NCI-H1694 (cell line): ENCODE data around the gene ARPC1A.
"Not testable (repeated sequence)": the region's sequence is repeated elsewhere in the genome, so short reads cannot be mapped to it uniquely, and the experiment has no call there.

ENCODE experiments used
- DNase-seq: peaks from one replicate; lab custom pipeline; 2025; lab: John Stamatoyannopoulos, UW

Gene ARPC1A

DNA sequence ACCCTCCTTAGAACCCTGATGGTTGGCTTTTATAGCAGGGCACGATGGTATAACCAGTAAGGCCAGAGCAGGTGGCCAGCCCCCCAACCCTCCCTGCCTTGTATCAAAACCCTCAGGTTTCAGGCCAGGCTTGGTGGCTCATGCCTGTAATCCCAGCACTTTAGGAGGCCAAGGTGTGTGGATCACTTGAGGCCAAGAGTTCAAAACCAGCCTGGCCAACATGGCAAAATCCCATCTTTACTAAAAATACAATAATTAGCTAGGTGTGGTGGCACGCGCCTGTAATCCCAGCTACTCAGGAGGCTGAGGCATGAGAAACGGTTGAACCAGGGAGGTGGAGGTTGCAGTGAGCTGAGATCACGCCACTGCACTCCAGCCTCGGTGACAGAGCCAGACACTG is 3.0 kb upstream of the ARPC1A start:
- not testable (repeated sequence) for DNase-seq

DNA sequence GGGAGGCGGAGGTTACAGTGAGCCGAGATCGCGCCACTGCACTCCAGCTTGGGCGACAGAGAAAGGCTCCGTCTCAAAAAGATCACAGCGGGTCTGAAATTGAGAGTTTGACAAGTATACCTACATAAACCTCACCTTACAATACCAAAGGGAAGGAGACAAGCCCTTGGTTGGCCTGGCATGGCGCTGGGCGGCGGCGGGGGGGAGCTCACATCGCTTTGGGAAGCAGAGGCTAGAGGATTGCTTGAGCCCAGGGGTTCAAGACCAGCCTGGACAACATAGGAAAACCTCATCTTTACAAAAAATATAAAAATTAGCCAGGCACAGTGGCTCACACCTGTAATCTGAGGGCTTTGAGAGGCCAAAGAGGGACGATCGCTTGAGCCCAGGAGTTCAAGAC is 1.1 kb upstream of the ARPC1A start:
- DNase-seq = no peak

- no peak for DNase-seq
Measured at GRCh38 chr7:99325001-99325493, 651 bp upstream of the ARPC1A start.

- DNase-seq = no peak
Measured at GRCh38 chr7:99326408-99326782, 697 bp downstream of the ARPC1A start.

- not testable (repeated sequence) for DNase-seq
Measured at GRCh38 chr7:99330314-99330961, 4.7 kb downstream of the ARPC1A start.

GRCh38 chr7:99331002-99331401 is 5.3 kb downstream of the ARPC1A start:
- no peak for DNase-seq

- DNase-seq = no peak
Measured at GRCh38 chr7:99339595-99339994, 13.9 kb downstream of the ARPC1A start.

DNA sequence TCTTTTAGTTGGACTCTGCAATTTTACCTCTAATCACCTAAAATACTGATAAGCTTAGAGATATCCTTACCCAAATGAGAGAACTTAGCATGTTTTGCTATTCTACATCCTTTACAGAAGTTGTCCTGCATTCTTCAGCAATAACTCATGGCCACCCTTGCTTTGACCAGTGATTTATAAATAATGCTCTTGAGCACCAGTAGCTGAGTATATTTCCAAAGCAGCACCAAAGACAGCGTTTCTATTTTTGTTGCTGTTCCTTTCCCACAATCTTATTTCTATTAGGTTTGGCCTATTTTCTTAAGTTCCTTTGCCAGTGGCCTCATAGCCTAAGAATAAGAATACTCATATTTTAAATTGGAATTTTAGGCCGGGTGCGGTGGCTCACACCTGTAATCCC is 15.0 kb downstream of the ARPC1A start:
- DNase-seq = no peak

DNA sequence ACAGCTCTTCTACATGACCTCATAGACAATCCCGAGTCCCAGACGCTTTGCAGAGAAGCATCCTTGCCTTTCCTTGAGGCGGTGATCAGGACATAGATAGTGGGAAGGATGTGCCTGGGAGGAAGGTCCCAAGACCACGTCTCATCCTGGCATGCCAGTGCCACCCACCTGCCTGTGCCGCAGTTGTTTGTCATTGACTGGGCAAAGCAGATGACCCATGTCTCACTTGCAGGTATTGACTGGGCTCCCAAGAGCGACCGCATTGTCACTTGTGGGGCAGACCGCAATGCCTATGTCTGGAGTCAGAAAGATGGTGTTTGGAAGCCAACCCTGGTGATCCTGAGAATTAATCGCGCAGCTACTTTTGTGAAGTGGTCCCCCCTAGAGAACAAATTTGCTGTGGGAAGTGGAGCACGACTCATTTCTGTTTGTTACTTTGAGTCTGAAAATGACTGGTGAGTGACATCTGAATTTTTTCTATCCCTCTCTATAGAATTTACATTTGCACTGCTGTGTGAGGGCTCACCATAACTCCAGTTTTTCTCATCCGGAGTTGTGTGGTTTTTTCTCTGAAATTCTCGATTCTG is 18.5 kb downstream of the ARPC1A start:
- no peak for DNase-seq

GRCh38 chr7:99350641-99351040 is 24.9 kb downstream of the ARPC1A start:
- DNase-seq = not testable (repeated sequence)

DNA sequence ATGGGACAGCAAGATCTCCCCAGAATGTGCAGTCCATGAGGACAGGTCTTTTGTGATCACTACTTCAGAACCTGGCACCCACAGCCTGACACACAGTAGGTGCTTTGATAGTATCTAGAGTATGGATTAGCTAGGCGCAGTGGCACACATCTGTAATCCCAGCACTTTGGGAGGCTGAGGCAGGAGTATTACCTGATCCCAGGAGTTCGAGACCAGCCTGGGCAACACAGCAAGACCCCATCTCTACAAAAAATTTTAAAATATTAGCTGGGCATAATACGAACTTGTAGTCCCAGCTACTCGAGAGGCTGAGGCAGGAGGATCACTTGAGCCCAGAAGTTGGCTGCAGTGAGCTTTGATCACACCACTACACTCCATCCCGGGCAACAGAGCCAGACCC is 26.5 kb downstream of the ARPC1A start:
- no peak for DNase-seq

- DNase-seq = no peak
Measured at GRCh38 chr7:99355098-99355497, 29.4 kb downstream of the ARPC1A start.

DNA sequence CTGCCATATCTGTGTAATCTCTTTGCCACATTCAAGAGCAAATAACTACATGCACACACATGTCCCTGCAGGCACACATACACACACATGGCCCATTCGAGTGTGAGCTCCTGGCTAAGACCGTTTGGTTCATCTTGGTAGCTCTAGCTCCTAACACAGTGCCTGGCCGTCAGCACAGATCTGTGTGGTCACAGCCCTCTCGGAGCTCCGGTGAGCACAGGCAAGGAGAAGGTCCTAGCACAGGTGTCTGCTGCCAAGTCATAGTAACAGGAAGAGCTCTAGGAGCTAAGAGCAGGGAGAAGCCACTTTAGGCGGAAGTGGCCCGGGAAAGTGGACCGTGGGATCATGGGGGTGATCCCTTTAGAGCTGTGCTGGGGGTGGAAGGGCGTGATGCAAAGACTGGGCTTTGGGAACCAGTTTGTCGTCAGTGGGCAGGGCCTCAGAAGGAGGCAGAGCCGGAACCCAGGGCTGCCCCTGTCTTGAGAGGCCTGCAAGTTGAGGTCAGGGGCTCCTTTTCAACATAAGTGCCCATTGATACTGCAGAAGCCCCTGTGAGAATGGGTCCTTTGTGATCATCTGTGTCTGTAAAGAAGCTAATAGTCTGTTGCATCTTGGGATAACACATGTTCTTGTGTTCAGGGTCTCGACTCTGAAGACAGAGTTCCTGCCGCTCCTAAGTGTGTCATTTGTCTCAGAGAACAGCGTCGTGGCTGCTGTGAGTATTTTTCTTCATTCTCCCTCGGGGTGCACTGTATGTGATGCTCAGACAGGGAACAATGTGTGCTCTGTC is 32.2 kb downstream of the ARPC1A start:
- DNase-seq = no peak

- not testable (repeated sequence) for DNase-seq
Measured at GRCh38 chr7:99358521-99358920, 32.8 kb downstream of the ARPC1A start.

GRCh38 chr7:99359465-99360154 is 33.9 kb downstream of the ARPC1A start:
- DNase-seq = no peak

GRCh38 chr7:99362801-99363200 is 37.1 kb downstream of the ARPC1A start:
- DNase-seq = no peak

- no peak for DNase-seq
Measured at GRCh38 chr7:99363286-99363685, 37.6 kb downstream of the ARPC1A start.

DNA sequence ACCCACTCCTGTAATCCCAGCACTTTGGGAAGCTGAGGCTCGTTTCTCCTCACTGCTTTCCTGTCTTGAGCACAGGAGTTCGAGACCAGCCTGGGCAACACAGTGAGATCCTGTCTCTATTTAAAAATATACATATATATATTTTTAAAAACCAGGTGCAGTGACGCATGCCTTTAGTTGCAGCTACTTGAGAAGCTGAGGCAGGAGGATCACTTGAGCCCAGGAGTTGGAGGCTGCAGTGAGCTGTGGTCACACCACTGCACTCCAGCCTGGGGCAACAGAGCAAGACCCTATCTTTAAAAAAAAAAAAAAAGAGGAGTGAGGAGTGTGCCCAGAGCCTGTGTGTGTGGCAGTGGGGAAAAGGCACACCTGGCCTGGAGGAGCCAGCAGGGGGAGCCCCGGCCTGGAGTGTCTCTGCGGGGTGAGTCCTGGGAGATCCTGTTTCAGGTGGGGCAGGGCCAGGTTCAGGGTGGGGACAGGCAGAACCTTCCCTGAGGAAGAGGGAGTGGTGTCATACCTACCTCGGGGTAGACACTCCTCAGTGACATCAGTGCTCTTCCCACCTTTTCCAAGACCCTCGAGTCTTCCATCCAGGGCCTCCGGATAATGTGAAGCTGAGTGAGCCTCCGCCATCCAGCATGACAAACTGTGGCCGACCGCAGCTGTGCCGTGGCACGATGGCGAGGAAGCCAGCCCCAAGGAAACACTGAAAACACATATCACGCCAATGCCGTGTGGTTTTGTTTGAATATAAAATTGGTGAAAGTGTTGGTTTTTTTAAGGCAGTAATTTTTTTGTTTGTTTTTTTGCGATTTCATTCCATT is 39.8 kb downstream of the ARPC1A start:
- no peak for DNase-seq

GRCh38 chr7:99366646-99367045 is 40.9 kb downstream of the ARPC1A start:
- DNase-seq = no peak

- no peak for DNase-seq
Measured at GRCh38 chr7:99368750-99369389, 43.2 kb downstream of the ARPC1A start.

- no peak for DNase-seq
Measured at GRCh38 chr7:99369767-99370391, 44.2 kb downstream of the ARPC1A start.
